NT2/D1 (cell line): ENCODE measurements around the gene CSPG5.

Experiments used
- YY1 ChIP-seq: IDR thresholded peaks from 2 replicates; pipeline ENCODE4 v1.6.1; 2011; ENCODE audit not compliant: insufficient read length, insufficient read depth
- ZNF274 ChIP-seq: IDR thresholded peaks from 2 replicates; pipeline ENCODE4 v1.6.1; 2011; ENCODE audit warnings: mild to moderate bottlenecking, low read depth, low read length

GRCh38 chr3:47525617-47526016 lies 53.0 kb downstream of the CSPG5 start:
- TF ChIP-seq YY1: no peak
- TF ChIP-seq ZNF274: no peak
